NCI-H1694 (cell line): Measurements from ENCODE around the gene HEBP2.
"Not testable (repeated sequence)": the region's sequence is repeated elsewhere in the genome, so short reads cannot be mapped to it uniquely, and the experiment has no call there.

Experiments used
- DNase-seq: peaks from one replicate; lab custom pipeline; 2025; lab: John Stamatoyannopoulos, UW

HEBP2 gene

GRCh38 chr6:138403801-138404665 is at the start of gene HEBP2:
HEBP2 (plus strand) TSS chr6:138404223; CDS start chr6:138404496, 273 bp downstream.
- peak; percentile 54 for DNase-seq

- DNase-seq = no peak
Observed at GRCh38 chr6:138357928-138358327, 46.1 kb upstream of the HEBP2 start.

GRCh38 chr6:138368684-138369083 is 35.3 kb upstream of the HEBP2 start:
- not testable (repeated sequence) for DNase-seq

GRCh38 chr6:138370631-138371451 is 33.2 kb upstream of the HEBP2 start:
- no peak for DNase-seq

- no peak for DNase-seq
Observed at GRCh38 chr6:138371452-138371711, 32.6 kb upstream of the HEBP2 start.

GRCh38 chr6:138371720-138372119 is 32.3 kb upstream of the HEBP2 start:
- DNase-seq = no peak

GRCh38 chr6:138372711-138373463 is 31.1 kb upstream of the HEBP2 start:
- DNase-seq = no peak

GRCh38 chr6:138374230-138374629 is 29.8 kb upstream of the HEBP2 start:
- DNase-seq = no peak

GRCh38 chr6:138374815-138375214 is 29.2 kb upstream of the HEBP2 start:
- no peak for DNase-seq

GRCh38 chr6:138377042-138377441 is 27.0 kb upstream of the HEBP2 start:
- no peak for DNase-seq

- no peak for DNase-seq
Observed at GRCh38 chr6:138377844-138378243, 26.2 kb upstream of the HEBP2 start, which contains the start of gene SMIM28. SMIM28 (plus strand) TSS chr6:138377905; CDS start chr6:138378073, 168 bp downstream.

- DNase-seq = no peak
Observed at GRCh38 chr6:138378463-138378862, 25.6 kb upstream of the HEBP2 start.

- DNase-seq = no peak
Observed at GRCh38 chr6:138382498-138383265, 21.3 kb upstream of the HEBP2 start.

GRCh38 chr6:138383776-138384175 is 20.2 kb upstream of the HEBP2 start:
- no peak for DNase-seq

- DNase-seq = no peak
Observed at GRCh38 chr6:138386897-138387296, 17.1 kb upstream of the HEBP2 start.

GRCh38 chr6:138387577-138388368 is 16.2 kb upstream of the HEBP2 start:
- DNase-seq = no peak

- no peak for DNase-seq
Observed at GRCh38 chr6:138389551-138389950, 14.5 kb upstream of the HEBP2 start.

- DNase-seq = no peak
Observed at GRCh38 chr6:138393871-138394783, 9.9 kb upstream of the HEBP2 start.

- DNase-seq = no peak
Observed at GRCh38 chr6:138396709-138397108, 7.3 kb upstream of the HEBP2 start.
